Muscle layer of duodenum (tissue), 2 donors: ENCODE measurements around the gene BMP3.

ENCODE experiments used
- H3K27ac ChIP-seq: one replicate; pipeline ENCODE4 v1.7.0; 2013; ENCODE audit warnings: mild to moderate bottlenecking, low read length
- H3K27me3 ChIP-seq: one replicate; pipeline ENCODE4 v1.7.0; 2013; ENCODE audit warnings: low read depth, mild to moderate bottlenecking, control low read depth, low read length
- H3K36me3 ChIP-seq, 2 donors: one replicate each; pipeline ENCODE4 v1.7.0; 2013; ENCODE audit warnings: low read length in 2 of 2, control low read depth in 1 of 2, mild to moderate bottlenecking in 1 of 2; ENCODE audit not compliant: insufficient read depth in 2 of 2, control insufficient read depth in 1 of 2
- H3K4me1 ChIP-seq, 2 donors: one replicate each; pipeline ENCODE4 v1.7.0; 2013; ENCODE audit warnings: low read length in 2 of 2, mild to moderate bottlenecking in 2 of 2, control low read depth in 1 of 2, moderate library complexity in 1 of 2; ENCODE audit not compliant: insufficient read depth in 2 of 2, control insufficient read depth in 1 of 2
- H3K4me3 ChIP-seq, 2 donors: one replicate each; pipeline ENCODE4 v1.7.0; 2013; ENCODE audit warnings: low read length in 2 of 2, low read depth in 1 of 2, mild to moderate bottlenecking in 1 of 2
- H3K9me3 ChIP-seq, 2 donors: one replicate each; pipeline ENCODE4 v1.7.0; 2013; ENCODE audit warnings: low read length in 2 of 2, control low read depth in 1 of 2, mild to moderate bottlenecking in 1 of 2; ENCODE audit not compliant: control insufficient read depth in 1 of 2
- donor health status: healthy.

The BMP3 gene

DNA sequence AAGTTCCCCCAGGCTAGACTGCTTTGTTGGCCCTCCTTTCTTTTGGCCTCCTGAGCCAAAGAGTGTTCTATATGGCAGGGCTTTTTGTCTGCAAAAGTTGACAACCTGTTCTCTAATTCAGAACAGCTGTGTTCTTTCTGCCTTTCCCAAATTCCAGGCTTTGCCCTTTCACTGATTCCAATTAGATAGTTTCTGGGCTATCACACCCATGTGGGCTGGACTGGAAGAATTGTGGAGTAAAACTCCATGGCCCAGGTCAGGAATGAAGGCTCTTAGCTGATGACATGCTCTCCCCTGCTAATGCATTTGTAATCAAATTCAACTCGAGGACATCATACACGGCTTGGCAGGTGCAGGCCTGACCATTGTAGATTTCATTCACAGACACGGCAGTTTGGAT lies 19.4 kb downstream of the BMP3 start:
- Histone ChIP-seq H3K9me3 (no peaks in the 10 kb centered on the region), H3K27me3 (no peaks in the 10 kb centered on the region), H3K36me3 (peaks cover 0 to 6% of the 10 kb centered on the region in 2 donors), H3K27ac (no peak overlapping the region), H3K4me1 (peaks cover 0 to 31% of the 10 kb centered on the region in 2 donors), H3K4me3 (no peak overlapping the region)

DNA sequence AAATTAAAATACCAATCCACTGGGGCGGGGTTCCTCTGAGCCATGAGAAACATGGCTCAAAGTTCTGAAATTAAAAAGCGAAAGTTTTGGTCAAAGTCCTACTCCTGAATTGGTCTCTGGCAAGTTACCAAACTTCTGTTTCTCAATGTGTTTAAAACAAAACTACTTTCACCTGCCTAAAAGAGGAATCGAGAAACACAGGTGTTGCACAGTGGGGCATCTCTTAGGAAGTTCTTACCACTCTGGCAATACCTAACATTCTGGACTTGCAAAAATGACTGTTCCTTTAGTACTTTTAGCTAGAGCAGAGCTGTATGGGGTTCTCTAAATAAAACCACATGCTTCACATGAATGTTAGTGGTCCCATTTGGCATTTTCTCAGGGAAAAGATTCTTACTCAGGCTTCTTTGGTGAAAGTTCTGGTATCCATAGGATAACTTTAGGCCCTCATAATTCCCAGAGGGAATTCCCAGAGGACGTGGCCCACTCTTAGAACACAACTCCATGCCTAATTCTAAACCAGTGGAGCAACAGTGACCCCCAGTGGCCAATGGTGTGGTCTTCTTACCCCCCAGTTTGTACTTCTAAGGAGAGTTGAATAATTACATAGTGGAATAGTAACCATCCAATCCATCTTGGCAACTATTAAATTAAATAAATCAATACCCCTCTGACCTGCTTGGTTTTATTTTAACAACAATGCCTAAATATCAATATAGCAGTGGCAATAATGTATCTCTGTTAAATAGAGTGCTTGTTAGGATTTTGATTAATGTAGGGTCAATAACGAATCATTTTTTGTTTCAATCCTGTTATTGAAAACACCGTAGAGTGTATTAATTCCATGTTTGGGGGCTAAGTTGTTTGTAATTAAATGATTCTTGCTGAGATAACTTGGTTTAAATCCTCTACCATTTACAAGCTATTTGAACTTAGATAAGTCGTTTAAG lies 21.9 kb downstream of the BMP3 start:
- Histone ChIP-seq H3K4me1 (peaks cover 0 to 31% of the 10 kb centered on the region in 2 donors), H3K4me3 (no peak overlapping the region), H3K9me3 (no peaks in the 10 kb centered on the region), H3K27me3 (no peaks in the 10 kb centered on the region), H3K36me3 (no peaks in the 10 kb centered on the region), H3K27ac (no peak overlapping the region)

- H3K27me3 ChIP-seq: no peaks in the 10 kb centered on the region
- H3K4me3 ChIP-seq: no peak overlapping the region
- H3K9me3 ChIP-seq: no peaks in the 10 kb centered on the region
- no peaks in the 10 kb centered on the region for H3K36me3 ChIP-seq
- H3K27ac ChIP-seq: no peak overlapping the region
- H3K4me1 ChIP-seq: no peaks in the 10 kb centered on the region
Observed at GRCh38 chr4:81058621-81059020, 28.1 kb downstream of the BMP3 start.

DNA sequence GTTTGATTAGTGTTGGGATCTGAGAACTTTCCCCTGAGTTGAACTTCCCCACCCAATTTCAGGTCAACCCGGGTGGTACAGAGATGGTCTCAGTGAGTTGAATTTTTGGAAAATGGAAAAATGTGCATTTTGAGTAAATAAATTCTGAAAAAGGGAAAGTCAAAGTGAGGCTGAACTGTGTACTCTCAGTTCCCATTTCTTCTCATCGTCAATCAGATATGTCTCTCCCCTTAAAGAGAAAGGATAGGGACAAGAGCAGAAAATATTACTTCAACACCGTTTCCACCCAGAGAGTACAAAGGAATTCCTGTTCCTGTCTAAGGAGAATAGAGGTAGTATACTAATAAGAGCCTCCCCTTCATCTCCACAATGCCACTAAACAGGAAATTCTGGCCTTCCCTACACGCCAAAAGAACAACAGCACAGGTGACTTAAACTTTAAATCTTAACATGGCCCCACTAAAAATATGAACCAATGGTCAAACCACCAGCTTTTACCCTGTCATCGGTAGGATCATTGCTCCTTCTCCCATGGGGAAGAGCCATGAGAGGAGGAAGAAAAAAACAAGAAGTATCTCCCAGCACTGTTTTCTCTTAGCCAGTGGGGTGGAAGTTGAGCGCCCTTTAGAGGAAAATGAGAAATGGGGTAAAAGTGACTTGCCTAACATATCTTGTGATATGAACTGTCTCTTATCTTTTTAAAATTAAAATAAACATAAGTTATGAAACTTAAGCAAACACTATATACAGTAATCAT lies 30.3 kb downstream of the BMP3 start:
- H3K9me3 ChIP-seq: no peaks in the 10 kb centered on the region
- H3K27me3 ChIP-seq: no peaks in the 10 kb centered on the region
- H3K27ac ChIP-seq: no peak overlapping the region

GRCh38 chr4:81061344-81061730 lies 30.8 kb downstream of the BMP3 start:
- Histone ChIP-seq H3K27me3 (no peaks in the 10 kb centered on the region), H3K4me1 (no peaks in the 10 kb centered on the region), H3K9me3 (no peaks in the 10 kb centered on the region)

More for the DNA sequence above, 30.3 kb downstream of the BMP3 start:
- Histone ChIP-seq H3K4me1 (no peaks in the 10 kb centered on the region), H3K36me3 (no peaks in the 10 kb centered on the region), H3K4me3 (no peak overlapping the region)

GRCh38 chr4:81062001-81062400 lies 31.5 kb downstream of the BMP3 start:
- Histone ChIP-seq H3K27me3 (no peaks in the 10 kb centered on the region), H3K36me3 (no peaks in the 10 kb centered on the region), H3K27ac (no peak overlapping the region), H3K4me3 (no peak overlapping the region), H3K9me3 (no peaks in the 10 kb centered on the region), H3K4me1 (no peaks in the 10 kb centered on the region)

More at GRCh38 chr4:81061344-81061730, 30.8 kb downstream of the BMP3 start:
- no peak overlapping the region for H3K4me3 ChIP-seq
- no peaks in the 10 kb centered on the region for H3K36me3 ChIP-seq
- no peak overlapping the region for H3K27ac ChIP-seq

- Histone ChIP-seq H3K9me3 (no peaks in the 10 kb centered on the region), H3K4me1 (no peaks in the 10 kb centered on the region), H3K4me3 (no peak overlapping the region), H3K27me3 (no peaks in the 10 kb centered on the region), H3K27ac (no peak overlapping the region), H3K36me3 (no peaks in the 10 kb centered on the region)
Observed at GRCh38 chr4:81065446-81065845, 34.9 kb downstream of the BMP3 start.

- Histone ChIP-seq H3K9me3 (no peaks in the 10 kb centered on the region), H3K27ac (no peak overlapping the region), H3K36me3 (no peaks in the 10 kb centered on the region), H3K27me3 (no peaks in the 10 kb centered on the region), H3K4me1 (no peaks in the 10 kb centered on the region), H3K4me3 (no peak overlapping the region)
Observed at GRCh38 chr4:81069706-81070331, 39.3 kb downstream of the BMP3 start.

DNA sequence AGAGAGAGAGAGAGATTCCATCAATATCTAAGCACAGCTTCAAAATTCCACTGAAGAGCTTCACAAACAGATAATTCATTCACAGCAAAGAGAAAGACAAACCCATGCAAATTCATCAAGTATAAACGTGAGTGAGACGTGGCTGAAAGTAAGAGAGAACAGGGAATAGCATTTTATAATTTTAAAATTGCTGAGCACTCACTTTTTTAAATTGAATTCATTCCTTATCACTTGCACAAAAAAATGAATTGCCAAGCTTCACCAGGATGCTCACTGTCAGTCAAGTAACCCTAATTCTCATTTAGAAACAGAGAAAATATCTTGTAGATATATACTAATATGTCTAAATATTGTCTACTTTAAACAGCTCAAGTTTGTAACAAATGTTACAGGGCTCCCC lies 40.5 kb downstream of the BMP3 start:
- no peaks in the 10 kb centered on the region for H3K27me3 ChIP-seq
- H3K27ac ChIP-seq: no peak overlapping the region
- no peaks in the 10 kb centered on the region for H3K9me3 ChIP-seq
- no peaks in the 10 kb centered on the region for H3K4me1 ChIP-seq
- no peaks in the 10 kb centered on the region for H3K36me3 ChIP-seq
- H3K4me3 ChIP-seq: no peak overlapping the region

- H3K4me3 ChIP-seq: no peak overlapping the region
- H3K4me1 ChIP-seq: no peaks in the 10 kb centered on the region
- no peaks in the 10 kb centered on the region for H3K9me3 ChIP-seq
- no peak overlapping the region for H3K27ac ChIP-seq
- H3K27me3 ChIP-seq: no peaks in the 10 kb centered on the region
- H3K36me3 ChIP-seq: no peaks in the 10 kb centered on the region
Observed at GRCh38 chr4:81081156-81081555, 50.6 kb downstream of the BMP3 start.

- no peaks in the 10 kb centered on the region for H3K4me1 ChIP-seq
- H3K27me3 ChIP-seq: no peaks in the 10 kb centered on the region
- no peak overlapping the region for H3K27ac ChIP-seq
- no peaks in the 10 kb centered on the region for H3K9me3 ChIP-seq
- no peaks in the 10 kb centered on the region for H3K36me3 ChIP-seq
- no peak overlapping the region for H3K4me3 ChIP-seq
Observed at GRCh38 chr4:81084029-81084428, 53.5 kb downstream of the BMP3 start.
